ENCODE data around the gene PFDN4.

- TF ChIP-seq EZH2 (IDR thresholded peaks at IDR 0.05; ENCODE audit: borderline replicate concordance, low read depth, low read length, severe bottlenecking) (no peak), CTCF (IDR thresholded peaks at IDR 0.05; ENCODE audit: borderline replicate concordance, extremely low read depth, low read length, poor library complexity, severe bottlenecking) (no peak)
Measured at GRCh38 chr20:54189630-54190029, 18.3 kb upstream of the PFDN4 start.
